Kidney (tissue), 14 donors: ENCODE results near the gene HSF2BP. TPM values are rescaled to one million over a fixed set of nuclear protein-coding genes. Genes with fewer than 3 reads are reported as not detected.
A peak's percentile ranks its signal among the peaks of the same experiment; 100 is the strongest.

Experiments used
- DNase-seq, 5 donors: peaks; one replicate each; pipeline ENCODE4 v3.0.0-alpha.2; 2013 to 2020
- FAIRE-seq: peaks from 2 replicates; lab custom pipeline; 2012; peaks lifted over from hg19 to GRCh38; lab: Jason Lieb, UNC
- H3K27ac ChIP-seq, 2 donors: one replicate each; pipeline ENCODE4 v1.7.0; 2013; ENCODE audit warnings: low read depth in 2 of 2, low read length in 2 of 2, inconsistent platforms in 1 of 2
- H3K27me3 ChIP-seq: one replicate; pipeline ENCODE4 v1.7.1; 2013; ENCODE audit warnings: low read length, inconsistent platforms; ENCODE audit not compliant: control insufficient read depth, insufficient read depth
- H3K36me3 ChIP-seq, 3 donors: one replicate each; pipeline versions ENCODE4 v1.7.0 to v1.7.1; 2013; ENCODE audit warnings: low read length in 3 of 3, control low read depth in 1 of 3, inconsistent platforms in 1 of 3; ENCODE audit not compliant: insufficient read depth in 3 of 3, control insufficient read depth in 2 of 3
- H3K4me1 ChIP-seq, 3 donors: one replicate each; pipeline versions ENCODE4 v1.7.0 to v1.7.1; 2013; ENCODE audit warnings: low read length in 3 of 3, inconsistent platforms in 1 of 3, low read depth in 1 of 3; ENCODE audit not compliant: control insufficient read depth in 2 of 3, insufficient read depth in 2 of 3
- H3K4me3 ChIP-seq, 3 donors: one replicate each; pipeline versions ENCODE4 v1.7.0 to v1.8.1; 2013; ENCODE audit warnings: low read length in 3 of 3, control low read depth in 1 of 3, inconsistent platforms in 1 of 3
- H3K9ac ChIP-seq, 3 donors: one replicate each; pipeline versions ENCODE4 v1.7.0 to v1.7.1; 2013; ENCODE audit warnings: low read length in 3 of 3, control low read depth in 1 of 3, inconsistent platforms in 1 of 3
- H3K9me3 ChIP-seq, 3 donors: one replicate each; pipeline versions ENCODE4 v1.7.0 to v1.7.1; 2013; ENCODE audit warnings: low read length in 3 of 3, control low read depth in 1 of 3, inconsistent platforms in 1 of 3; ENCODE audit not compliant: control insufficient read depth in 2 of 3, insufficient read depth in 1 of 3
- intact Hi-C: fragments of 100-400 bp; cut with DNase I; formaldehyde crosslinking; loops from one replicate; pipeline ENCODE4 v1.11.1; 2022
- polyA plus RNA-seq: library from polyadenylated mRNA; stranded (reverse); fragments of 350-450 nt; fragmentation: Illumina TruSeq; extraction: RNeasy Lipid Tissue Mini Kit (QIAGEN cat#74804); gene quantifications from one replicate; pipeline ENCODE4 v1.2.3, GENCODE V29; 2014; ENCODE audit warnings: low read depth, low replicate concordance; ENCODE audit not compliant: insufficient read depth
- total RNA-seq: library from RNA; stranded (reverse); fragmentation: NEBNext Ultra II Directional; extraction: Animal tissue kit (Norgen Biotek cat#: 25700); gene quantifications from one replicate; pipeline ENCODE4 v1.2.1, GENCODE V29; 2021
- TF ChIP-seq, protein P1 (sequence below): IDR thresholded peaks from 3 replicates; pipeline ENCODE4 v1.5.1; 2012; ENCODE audit warnings: mild to moderate bottlenecking, moderate library complexity, borderline replicate concordance; ENCODE audit not compliant: insufficient read depth; ENCODE audit errors: extremely low read depth
- donor health status: control.
- donor health status: control.
- donor health status: control.
- donor health status: control.
- donor health status: control.
- donor health status: DM: yes; HTN: yes; CAD: no.
- donor health status: Normal renal cell carcinoma (clear cell type).

HSF2BP gene
- total and polyA plus RNA-seq, 2 donors from 2014 or later = 0.19 to 0.60 TPM

DNA sequence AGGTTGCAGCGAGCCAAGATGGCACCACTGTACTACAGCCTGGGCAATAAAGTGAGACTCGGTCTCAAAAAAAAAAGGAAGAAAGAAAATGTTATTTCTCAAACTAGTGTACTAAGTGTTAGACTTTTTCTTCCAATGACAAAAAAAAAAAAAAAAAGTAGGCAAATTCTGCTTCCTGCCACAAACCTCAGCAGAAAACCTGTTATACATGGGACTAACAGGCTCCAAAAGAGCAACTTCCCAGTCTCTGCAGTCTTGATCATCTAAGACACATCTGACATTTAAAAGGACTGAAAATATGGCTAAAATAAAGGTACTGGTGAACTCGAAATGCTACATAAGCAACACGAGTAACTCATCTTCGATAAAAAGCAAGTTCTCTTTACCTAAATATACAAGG is 59.6 kb downstream of the HSF2BP start:
- Histone ChIP-seq H3K27ac (no peak overlapping the region), H3K9me3 (no peaks in the 10 kb centered on the region), H3K9ac (no peak overlapping the region), H3K36me3 (peaks cover 0 to 4% (median 0%) of the 10 kb centered on the region in 3 donors), H3K4me3 (no peak overlapping the region), H3K27me3 (no peaks in the 10 kb centered on the region), H3K4me1 (peaks cover 0 to 6% (median 0%) of the 10 kb centered on the region in 3 donors)
- TF ChIP-seq, protein P1, sequence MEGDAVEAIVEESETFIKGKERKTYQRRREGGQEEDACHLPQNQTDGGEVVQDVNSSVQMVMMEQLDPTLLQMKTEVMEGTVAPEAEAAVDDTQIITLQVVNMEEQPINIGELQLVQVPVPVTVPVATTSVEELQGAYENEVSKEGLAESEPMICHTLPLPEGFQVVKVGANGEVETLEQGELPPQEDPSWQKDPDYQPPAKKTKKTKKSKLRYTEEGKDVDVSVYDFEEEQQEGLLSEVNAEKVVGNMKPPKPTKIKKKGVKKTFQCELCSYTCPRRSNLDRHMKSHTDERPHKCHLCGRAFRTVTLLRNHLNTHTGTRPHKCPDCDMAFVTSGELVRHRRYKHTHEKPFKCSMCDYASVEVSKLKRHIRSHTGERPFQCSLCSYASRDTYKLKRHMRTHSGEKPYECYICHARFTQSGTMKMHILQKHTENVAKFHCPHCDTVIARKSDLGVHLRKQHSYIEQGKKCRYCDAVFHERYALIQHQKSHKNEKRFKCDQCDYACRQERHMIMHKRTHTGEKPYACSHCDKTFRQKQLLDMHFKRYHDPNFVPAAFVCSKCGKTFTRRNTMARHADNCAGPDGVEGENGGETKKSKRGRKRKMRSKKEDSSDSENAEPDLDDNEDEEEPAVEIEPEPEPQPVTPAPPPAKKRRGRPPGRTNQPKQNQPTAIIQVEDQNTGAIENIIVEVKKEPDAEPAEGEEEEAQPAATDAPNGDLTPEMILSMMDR = peak; percentile 1
- DNase-seq = no peak
- intact Hi-C loops = no loop called here
- no peak for FAIRE-seq

DNA sequence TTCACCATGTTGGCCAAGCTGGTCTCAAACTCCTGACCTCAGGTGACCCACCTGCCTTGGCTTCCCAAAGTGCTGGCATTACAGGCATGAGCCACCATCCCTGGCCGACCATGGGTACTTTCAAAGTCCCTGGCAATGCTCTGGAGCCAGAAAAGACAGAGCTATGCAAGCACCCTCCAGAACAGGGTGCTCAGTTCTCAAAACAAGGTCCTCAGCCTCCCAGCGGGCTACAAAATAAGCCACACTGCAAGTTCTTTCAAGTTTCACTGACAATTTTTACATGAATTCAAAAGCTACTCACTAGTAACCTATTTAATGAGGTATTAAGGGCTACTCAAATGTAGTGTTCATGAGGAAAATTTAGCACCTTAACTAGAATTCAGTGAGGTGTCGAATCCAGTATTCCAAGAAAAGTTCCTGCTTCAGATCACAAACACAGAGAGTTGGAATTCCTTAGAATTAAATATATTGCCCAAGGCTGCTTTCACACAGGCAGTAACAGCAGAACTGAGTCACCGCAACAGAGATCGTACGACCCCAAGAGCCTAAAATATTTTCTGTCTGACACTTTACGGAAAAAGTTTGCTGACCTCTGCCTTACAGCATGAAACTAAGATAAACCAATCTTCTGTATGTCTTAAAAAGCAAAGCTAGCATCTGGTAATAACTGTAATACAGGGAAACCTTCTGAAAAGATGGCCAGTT is 60.7 kb downstream of the HSF2BP start:
- Histone ChIP-seq H3K36me3 (no peaks in the 10 kb centered on the region), H3K9me3 (no peaks in the 10 kb centered on the region), H3K9ac (no peak overlapping the region), H3K4me1 (no peaks in the 10 kb centered on the region), H3K27me3 (no peaks in the 10 kb centered on the region), H3K27ac (no peak overlapping the region), H3K4me3 (no peak overlapping the region)
- FAIRE-seq = no peak
- TF ChIP-seq, protein P1 = no peak
- intact Hi-C loops = no loop called here
- DNase-seq = peak in 1 of 5 donors; percentile 28

DNA sequence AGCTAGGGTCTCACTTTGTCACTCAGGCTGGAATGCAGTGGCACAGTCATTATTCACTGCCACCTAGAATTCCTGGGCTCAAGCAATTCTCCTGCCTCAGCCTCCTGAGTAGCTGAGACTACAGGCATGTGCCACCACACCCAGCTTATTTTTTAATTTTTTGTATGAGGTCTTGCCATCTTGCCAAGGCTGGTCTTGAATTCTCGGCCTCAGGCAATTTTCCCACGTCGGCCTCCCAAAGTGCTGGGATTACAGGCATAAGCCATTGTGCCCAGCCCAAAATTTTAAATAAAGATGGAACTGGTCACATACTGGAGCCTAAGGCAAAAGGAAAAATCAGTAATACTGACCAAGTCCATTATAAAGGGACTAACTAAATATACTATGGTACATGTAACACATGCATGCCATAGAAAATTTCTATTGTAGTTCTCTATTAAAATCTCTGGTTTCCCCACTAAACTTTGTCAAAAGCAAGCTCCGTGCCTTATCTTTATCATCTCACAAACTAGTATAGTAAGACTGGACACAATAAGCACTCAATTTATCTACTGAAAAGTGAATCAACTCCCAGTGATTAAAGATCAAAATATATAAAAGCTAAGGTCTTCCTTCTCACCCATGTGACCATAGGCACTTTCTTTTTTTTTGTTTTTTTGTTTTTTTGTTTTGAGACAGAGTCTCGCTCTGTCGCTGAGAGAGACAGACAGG is 61.6 kb downstream of the HSF2BP start:
- H3K4me1 ChIP-seq = no peaks in the 10 kb centered on the region
- no peak for FAIRE-seq
- intact Hi-C loops = no loop called here
- TF ChIP-seq, protein P1 = no peak
- no peaks in the 10 kb centered on the region for H3K36me3 ChIP-seq
- H3K9ac ChIP-seq = no peak overlapping the region
- H3K9me3 ChIP-seq = no peaks in the 10 kb centered on the region
- H3K4me3 ChIP-seq = no peak overlapping the region
- no peak for DNase-seq
- no peaks in the 10 kb centered on the region for H3K27me3 ChIP-seq
- H3K27ac ChIP-seq = no peak overlapping the region
